K562 (cell line): ENCODE results near the gene SNTG2. TPM values are rescaled to one million over a fixed set of nuclear protein-coding genes. Genes with fewer than 3 reads are reported as not detected.

Source experiments
- ATAC-seq: fragments of 200-7000 bp; cut with Tn5 transposase; 3 replicates; pipeline ENCODE4 v1.9.1; 2020; ENCODE audit warnings: moderate library complexity
- BruUV-seq: library from RNA; stranded (reverse); fragments of 400-500 nt; replicated peaks from 2 replicates; lab custom pipeline; 2021; lab: Mats Ljungman, UMichigan
- CTCF ChIA-PET: fragments of 300-600 bp; formaldehyde crosslinking; extraction: SDS; loops from one replicate; lab custom pipeline; 2021; ENCODE audit warnings: low intra/inter-chr PET ratio; lab: Yijun Ruan, JAX
- POLR2A ChIA-PET: fragments of 300-600, 350-650 bp; sonication (Branson Sonifier 250); formaldehyde crosslinking; extraction: SDS; loops from one replicate; lab custom pipeline; 2021; ENCODE audit warnings: antibody characterized with exemption, inconsistent platforms; lab: Yijun Ruan, JAX
- DNase-seq, 4 experiments: peaks; one replicate each; pipeline versions ENCODE4 v3.0.0 to v3.0.0-alpha.2; 2011 to 2018; ENCODE audit warnings: low spot score in 3 of 4, mixed read lengths in 3 of 4; ENCODE audit errors: extremely low read depth in 1 of 4
- FAIRE-seq: peaks from 2 replicates; lab custom pipeline; 2011; peaks lifted over from hg19 to GRCh38; lab: Jason Lieb, UNC
- H2AFZ ChIP-seq: 2 replicates; pipeline ENCODE4 v1.6.0; 2011; ENCODE audit warnings: low read depth, low read length, control low read depth, inconsistent platforms
- H3K27ac ChIP-seq: fragments of 200-600 bp; 3 replicates; pipeline ENCODE4 v1.8.0; 2011; ENCODE audit warnings: low read depth, mild to moderate bottlenecking, control low read depth, inconsistent platforms, low read length, moderate library complexity, mixed read lengths; ENCODE audit errors: extremely low read depth
- H3K27me3 ChIP-seq, 2 experiments: fragments of 300-600 bp in 1 of 2; 2 replicates in 1 of 2; 3 replicates in 1 of 2; pipeline versions ENCODE4 v1.6.0 to v1.8.0; 2011; ENCODE audit warnings: inconsistent platforms in 2 of 2, low read length in 2 of 2, mild to moderate bottlenecking in 1 of 2, mixed read lengths in 1 of 2, moderate library complexity in 1 of 2; ENCODE audit not compliant: control insufficient read depth in 2 of 2, insufficient read depth in 2 of 2
- H3K36me3 ChIP-seq: fragments of 300-600 bp; 3 replicates; pipeline ENCODE4 v1.8.0; 2011; ENCODE audit warnings: mild to moderate bottlenecking, low read length, inconsistent platforms; ENCODE audit not compliant: control insufficient read depth, insufficient read depth
- H3K4me1 ChIP-seq, 2 experiments: fragments of 200-600 bp in 1 of 2; replicated peaks in 1 of 2; 2 replicates in 1 of 2; 3 replicates in 1 of 2; pipeline versions ENCODE4 v1.5.1 to v1.8.0; 2011; ENCODE audit warnings: inconsistent platforms in 2 of 2, low read length in 2 of 2, mild to moderate bottlenecking in 1 of 2, mixed read lengths in 1 of 2, moderate library complexity in 1 of 2; ENCODE audit not compliant: control insufficient read depth in 2 of 2, insufficient read depth in 2 of 2
- H3K4me2 ChIP-seq: 2 replicates; pipeline ENCODE4 v1.6.1; 2011; ENCODE audit warnings: low read length, control low read depth, inconsistent platforms, mixed read lengths; ENCODE audit not compliant: insufficient read depth
- H3K4me3 ChIP-seq: fragments of 200-600 bp; sonication (generic), shearing (Covaris generic); 2 replicates; pipeline ENCODE4 v1.5.1; 2016; ENCODE audit warnings: control low read depth, inconsistent platforms
- H3K79me2 ChIP-seq: fragments of 200-600 bp; 3 replicates; pipeline ENCODE4 v1.8.0; 2011; ENCODE audit warnings: low read length, inconsistent platforms; ENCODE audit not compliant: control insufficient read depth, insufficient read depth
- H3K9ac ChIP-seq, 2 experiments: 2 replicates each; pipeline versions ENCODE4 v1.6.0 to v1.6.1; 2011; ENCODE audit warnings: low read depth in 2 of 2, low read length in 2 of 2, control low read depth in 1 of 2, inconsistent platforms in 1 of 2, mild to moderate bottlenecking in 1 of 2, mixed read lengths in 1 of 2; ENCODE audit not compliant: insufficient read depth in 1 of 2
- H3K9me1 ChIP-seq: one replicate; pipeline ENCODE4 v1.6.0; 2011; ENCODE audit warnings: inconsistent platforms, mild to moderate bottlenecking, low read length, moderate library complexity; ENCODE audit not compliant: control insufficient read depth, insufficient read depth
- H3K9me3 ChIP-seq: replicated peaks from 2 replicates; pipeline ENCODE4 v1.5.1; 2011; ENCODE audit warnings: low read depth, low read length, inconsistent platforms; ENCODE audit not compliant: control insufficient read depth, insufficient read depth
- H4K20me1 ChIP-seq: replicated peaks from 2 replicates; pipeline ENCODE4 v1.6.1; 2011; ENCODE audit warnings: low read length, inconsistent platforms, mixed read lengths; ENCODE audit not compliant: control insufficient read depth, insufficient read depth
- ADNP ChIP-seq: fragments of 200-800 bp; sonication (Bioruptor generic); IDR thresholded peaks from 2 replicates; pipeline ENCODE4 v1.6.1; 2016; ENCODE audit warnings: missing genetic modification characterization, missing compliant biosample characterization
- E2F4 ChIP-seq: sonication (generic); formaldehyde crosslinking; IDR thresholded peaks from 2 replicates; pipeline ENCODE4 v1.8.0; 2022; ENCODE audit warnings: mild to moderate bottlenecking, low read depth, missing genetic modification reagents
- FOXM1 ChIP-seq, 2 experiments: fragments of 450-650 bp in 1 of 2; sonication (generic) in 1 of 2; formaldehyde crosslinking in 1 of 2; IDR thresholded peaks; 2 replicates each; pipeline versions ENCODE4 v1.6.1 to v1.9.0; 2017 to 2022; ENCODE audit warnings: low read depth in 2 of 2, mild to moderate bottlenecking in 2 of 2, missing genetic modification reagents in 1 of 2, moderate library complexity in 1 of 2
- LCOR ChIP-seq: sonication (generic); formaldehyde crosslinking; IDR thresholded peaks from 2 replicates; pipeline ENCODE4 v1.8.0; 2022; ENCODE audit warnings: mild to moderate bottlenecking, missing genetic modification reagents
- MAFK ChIP-seq: IDR thresholded peaks from 2 replicates; pipeline ENCODE4 v1.6.1; 2011; ENCODE audit warnings: low read length, improper control_type of control experiment
- MAZ ChIP-seq, 2 experiments: fragments of 450-650 bp in 1 of 2; sonication (generic) in 1 of 2; formaldehyde crosslinking; IDR thresholded peaks in 1 of 2; conservative IDR thresholded peaks in 1 of 2; 2 replicates each; pipeline versions ENCODE4 v1.4.0 to v1.5.0; 2020; ENCODE audit warnings: mild to moderate bottlenecking in 1 of 2, missing genetic modification reagents in 1 of 2
- PCBP1 ChIP-seq: fragments of 200-400 bp; formaldehyde crosslinking; IDR thresholded peaks from 2 replicates; pipeline ENCODE4 v1.6.1; 2018; ENCODE audit warnings: mild to moderate bottlenecking, low read depth, low read length; ENCODE audit not compliant: poor library complexity, severe bottlenecking
- POLR2AphosphoS5 ChIP-seq: IDR thresholded peaks from 2 replicates; pipeline ENCODE4 v1.6.1; 2011; ENCODE audit warnings: mild to moderate bottlenecking, low read depth, low read length, moderate library complexity; ENCODE audit not compliant: control insufficient read depth, insufficient read depth
- RNF2 ChIP-seq: sonication (generic); IDR thresholded peaks from 2 replicates; pipeline ENCODE4 v1.6.1; 2016
- ZEB2 ChIP-seq: fragments of 450-650 bp; IDR thresholded peaks from 2 replicates; pipeline ENCODE4 v1.6.1; 2016
- ZFP30 ChIP-seq: fragments of 250-450 bp; sonication (Bioruptor Pico); IDR thresholded peaks from 2 replicates; pipeline ENCODE4 v1.8.0; 2022; ENCODE audit warnings: moderate library complexity, mild to moderate bottlenecking, inconsistent platforms, borderline replicate concordance
- WGBS: fragments of 100-300 bp; shearing (Covaris generic); methylation state at CpG from one replicate; pipeline ENCODE4 v1.1.6; 2016; ENCODE audit warnings: low coverage, mixed read lengths; ENCODE audit not compliant: insufficient coverage; ENCODE audit errors: missing lambda C conversion rate; 5-methylcytosine and 5-hydroxymethylcytosine counted together
- in situ Hi-C: fragments of 300-500 bp; cut with MboI; formaldehyde crosslinking; loops from 4 replicates; pipeline ENCODE4 v1.15.0; 2018; ENCODE audit warnings: inconsistent platforms, mixed read lengths
- intact Hi-C: fragments of 100-400 bp; cut with micrococcal nuclease; formaldehyde crosslinking; loops from 2 replicates; pipeline ENCODE4 v1.14.2; 2022
- polyA plus RNA-seq, 8 experiments: library from polyadenylated mRNA; depleted of rRNA in 4 of 8; stranded (reverse) in 5 of 8; unstranded in 3 of 8; fragments of >200 nt; fragmentation: Nextera tagmentation in 2 of 8; fragmentation: Illumina TruSeq in 1 of 8; extraction: Ambion mirVana in 2 of 8; extraction: Trizol in 1 of 8; gene quantifications; 2 replicates each; pipeline versions ENCODE4 v1.2.1 to v1.2.3, GENCODE V29; 2011 to 2014; ENCODE audit warnings: inconsistent platforms in 1 of 8, missing spikeins in 1 of 8
- total RNA-seq, 7 experiments: library from RNA; depleted of rRNA in 6 of 7; stranded (reverse); fragments of >200 nt in 6 of 7; fragmentation: Illumina TruSeq in 2 of 7; extraction: Trizol in 2 of 7; gene quantifications; 2 replicates each; pipeline versions ENCODE4 v1.2.1 to v1.2.3, GENCODE V29; 2011 to 2021; ENCODE audit warnings: low replicate concordance in 1 of 7
- TF ChIP-seq, protein P1 (sequence below): IDR thresholded peaks from 3 replicates; pipeline ENCODE4 v1.6.1; 2011; ENCODE audit warnings: borderline replicate concordance, mild to moderate bottlenecking, moderate library complexity; ENCODE audit not compliant: insufficient read length; ENCODE audit errors: extremely low read depth
- TF ChIP-seq, protein P2 (sequence below): sonication (generic); formaldehyde crosslinking; IDR thresholded peaks from 2 replicates; pipeline ENCODE4 v1.5.0; 2020; ENCODE audit warnings: missing genetic modification reagents

Gene SNTG2
- total and polyA plus RNA-seq, 9 of the 15 experiments (the other 6 are each of a cell fraction or from before 2014, with no cell fraction given) = not detected

DNA sequence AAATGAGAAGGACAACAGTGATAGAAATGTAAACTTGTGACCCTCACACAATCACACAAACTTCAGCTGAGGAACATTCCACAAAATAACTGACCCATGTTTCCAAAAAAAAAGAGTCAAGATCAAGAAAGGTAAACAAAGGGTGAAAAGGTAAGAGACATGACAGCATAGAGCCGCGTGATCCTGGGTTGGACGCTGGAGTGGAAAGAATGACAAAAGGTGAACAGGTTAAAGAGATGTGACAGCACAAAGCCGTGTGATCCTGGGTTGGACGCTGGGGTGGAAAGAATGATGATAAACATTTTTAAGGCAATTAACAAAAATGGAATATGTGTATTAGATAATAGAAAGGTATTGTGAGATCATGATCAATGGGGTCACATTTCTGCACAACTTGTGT lies 110.3 kb downstream of the SNTG2 start:
- no peaks in the 10 kb centered on the region for H3K9me3 ChIP-seq
- TF ChIP-seq ADNP (tag) (no peak), ZEB2 (no peak), POLR2AphosphoS5 (no peak), MAZ (CRISPR knock-in tag; conservative IDR thresholded peaks at IDR 0.05 in 1 of 2, IDR thresholded peaks at IDR 0.05 in 1 of 2) (no peak), ZFP30 (no peak), MAFK (no peak), FOXM1 (IDR thresholded peaks at IDR 0.05; ENCODE audit: low read depth) (no peak), FOXM1 (CRISPR knock-in tag; IDR thresholded peaks at IDR 0.05; ENCODE audit: low read depth) (no peak), RNF2 (no peak), LCOR (no peak), PCBP1 (no peak), E2F4 (CRISPR knock-in tag) (no peak)
- TF ChIP-seq, protein P1, sequence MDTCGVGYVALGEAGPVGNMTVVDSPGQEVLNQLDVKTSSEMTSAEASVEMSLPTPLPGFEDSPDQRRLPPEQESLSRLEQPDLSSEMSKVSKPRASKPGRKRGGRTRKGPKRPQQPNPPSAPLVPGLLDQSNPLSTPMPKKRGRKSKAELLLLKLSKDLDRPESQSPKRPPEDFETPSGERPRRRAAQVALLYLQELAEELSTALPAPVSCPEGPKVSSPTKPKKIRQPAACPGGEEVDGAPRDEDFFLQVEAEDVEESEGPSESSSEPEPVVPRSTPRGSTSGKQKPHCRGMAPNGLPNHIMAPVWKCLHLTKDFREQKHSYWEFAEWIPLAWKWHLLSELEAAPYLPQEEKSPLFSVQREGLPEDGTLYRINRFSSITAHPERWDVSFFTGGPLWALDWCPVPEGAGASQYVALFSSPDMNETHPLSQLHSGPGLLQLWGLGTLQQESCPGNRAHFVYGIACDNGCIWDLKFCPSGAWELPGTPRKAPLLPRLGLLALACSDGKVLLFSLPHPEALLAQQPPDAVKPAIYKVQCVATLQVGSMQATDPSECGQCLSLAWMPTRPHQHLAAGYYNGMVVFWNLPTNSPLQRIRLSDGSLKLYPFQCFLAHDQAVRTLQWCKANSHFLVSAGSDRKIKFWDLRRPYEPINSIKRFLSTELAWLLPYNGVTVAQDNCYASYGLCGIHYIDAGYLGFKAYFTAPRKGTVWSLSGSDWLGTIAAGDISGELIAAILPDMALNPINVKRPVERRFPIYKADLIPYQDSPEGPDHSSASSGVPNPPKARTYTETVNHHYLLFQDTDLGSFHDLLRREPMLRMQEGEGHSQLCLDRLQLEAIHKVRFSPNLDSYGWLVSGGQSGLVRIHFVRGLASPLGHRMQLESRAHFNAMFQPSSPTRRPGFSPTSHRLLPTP = no peak
- TF ChIP-seq, protein P2, sequence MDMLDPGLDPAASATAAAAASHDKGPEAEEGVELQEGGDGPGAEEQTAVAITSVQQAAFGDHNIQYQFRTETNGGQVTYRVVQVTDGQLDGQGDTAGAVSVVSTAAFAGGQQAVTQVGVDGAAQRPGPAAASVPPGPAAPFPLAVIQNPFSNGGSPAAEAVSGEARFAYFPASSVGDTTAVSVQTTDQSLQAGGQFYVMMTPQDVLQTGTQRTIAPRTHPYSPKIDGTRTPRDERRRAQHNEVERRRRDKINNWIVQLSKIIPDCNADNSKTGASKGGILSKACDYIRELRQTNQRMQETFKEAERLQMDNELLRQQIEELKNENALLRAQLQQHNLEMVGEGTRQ (CRISPR knock-in tag) = no peak
- no peaks in the 10 kb centered on the region for H3K36me3 ChIP-seq
- H2AFZ ChIP-seq = no peak overlapping the region
- H4K20me1 ChIP-seq = no peaks in the 10 kb centered on the region
- 5% methylated on average over 5 of the region's 5 CpGs for WGBS
- no peak for DNase-seq
- no TSS peak for BruUV-seq
- no peak overlapping the region for H3K4me2 ChIP-seq
- no peak overlapping the region for H3K27ac ChIP-seq
- no peaks in the 10 kb centered on the region for H3K79me2 ChIP-seq
- in situ Hi-C loops (no loop called here), intact Hi-C loops (no loop called here)
- no peaks in the 10 kb centered on the region for H3K4me1 ChIP-seq
- no peak overlapping the region for H3K9ac ChIP-seq
- no peaks in the 10 kb centered on the region; a peak in 1 of 5 replicates for H3K27me3 ChIP-seq
- H3K4me3 ChIP-seq = no peak overlapping the region
- CTCF ChIA-PET = no interaction called here
- no peaks in the 10 kb centered on the region for H3K9me1 ChIP-seq
- ATAC-seq = no peak
- POLR2A ChIA-PET = no interaction called here
- FAIRE-seq = no peak
